ENCODE measurements around the gene NUDT21.

- TF ChIP-seq POLR2A (IDR thresholded peaks at IDR 0.05) (no peak), CTCF (IDR thresholded peaks at IDR 0.05) (no peak)
Measured at GRCh38 chr16:56477096-56477878, 26.2 kb upstream of the NUDT21 start.
